ENCODE measurements around the gene CPLX3. TPM values are rescaled to one million over a fixed set of nuclear protein-coding genes. Genes with fewer than 3 reads are reported as not detected.
A peak's percentile ranks its signal among the peaks of the same experiment; 100 is the strongest.

CPLX3 gene
- total and polyA plus RNA-seq, 2 donors (not counting 3 experiments of a cell fraction or from before 2014, with no cell fraction given), result not detected

GRCh38 chr15:74781431-74782258 lies 44.8 kb upstream of the CPLX3 start, which contains the start of gene CSK:
CSK (plus strand) TSS chr15:74782080; CDS start chr15:74798298, 16,218 bp downstream.
- POLR2A ChIA-PET, result no interaction called here
- intact Hi-C loops (cut with micrococcal nuclease), result loop anchor here (1.0 kb wide), 1 partner anchor 19 kb away; no protein-coding TSS in a partner anchor

More at GRCh38 chr15:74781431-74782258, 44.8 kb upstream of the CPLX3 start, which contains the start of gene CSK:
- H2AFZ ChIP-seq (ENCODE audit: low read depth, low read length), result peak within 1 kb of the TSS; percentile 32
- peak; percentile 60 for FAIRE-seq
- H3K27ac ChIP-seq (ENCODE audit: insufficient read depth, low read depth, low read length), result peak within 1 kb of the TSS; percentile 62
- H3K79me2 ChIP-seq (ENCODE audit: control insufficient read depth, insufficient read depth, low read length), result peaks cover 43% of the 10 kb centered on the region
- dilution Hi-C loops (cut with MboI; ENCODE audit: extremely low pct_ligation_motif_present, low sequenced_read_pairs), result no loop called here
- peaks cover 0 to 3% of the 10 kb centered on the region in 2 experiments for H3K36me3 ChIP-seq (ENCODE audit: control insufficient read depth in 2 of 2, extremely low read depth in 1 of 2, insufficient read depth in 2 of 2, low read length in 2 of 2)
- DNase-seq (ENCODE audit: low read depth, low spot score), result peak; percentile 53
- H4K20me1 ChIP-seq (replicated peaks; ENCODE audit: control insufficient read depth, extremely low read depth, insufficient read depth, low read length), result peaks cover 2% of the 10 kb centered on the region
- H3K9me3 ChIP-seq (replicated peaks; ENCODE audit: control insufficient read depth, insufficient read depth, low read length), result no peaks in the 10 kb centered on the region
- TF ChIP-seq FOS (IDR thresholded peaks at IDR 0.05; ENCODE audit: borderline replicate concordance, insufficient read depth, low read length) (no peak), POLR2AphosphoS5 (IDR thresholded peaks at IDR 0.05; ENCODE audit: insufficient read depth, low read depth, low read length) (peak; percentile 79), POLR2A (IDR thresholded peaks at IDR 0.05; ENCODE audit: low read depth, low read length) (peak; percentile 67), CTCF (IDR thresholded peaks at IDR 0.05; ENCODE audit: extremely low read depth in 1 of 2, insufficient read depth in 1 of 2, low read depth in 1 of 2, low read length in 2 of 2) (peak; percentile 52 to 65)
- peak within 1 kb of the TSS; percentile 88 to 94 (median 90) for H3K4me3 ChIP-seq (replicated peaks in 1 of 3; ENCODE audit: insufficient read depth in 1 of 3, low read depth in 1 of 3, low read length in 3 of 3)
- H3K9ac ChIP-seq (replicated peaks; ENCODE audit: extremely low read depth, insufficient read depth, low read length), result peak within 1 kb of the TSS; percentile 76
- no peaks in the 10 kb centered on the region for H3K27me3 ChIP-seq (ENCODE audit: control insufficient read depth in 2 of 2, insufficient read depth in 2 of 2, low read length in 2 of 2)
- H3K4me1 ChIP-seq (ENCODE audit: control insufficient read depth, extremely low read depth, insufficient read depth, low read length), result peaks cover 37% of the 10 kb centered on the region
- BruUV-seq (replicated peaks), result no TSS peak
- H3K9me1 ChIP-seq (replicated peaks; ENCODE audit: control insufficient read depth, extremely low read depth, insufficient read depth, low read length), result no peaks in the 10 kb centered on the region
- CTCF ChIA-PET, result interaction anchor here (0.6 to 8.3 kb wide), 20 partner anchors 12 to 248 kb away, joined by 3 to 98 read pairs (median 4); partner anchors contain the start of genes COX5A and RPP25
- H3K4me2 ChIP-seq (ENCODE audit: insufficient read depth, low read length), result peak within 1 kb of the TSS; percentile 94

All from endothelial cell of umbilical vein (primary cell).